Osteoblast (primary cell): ENCODE measurements around the gene LTB4R. TPM values are rescaled to one million over a fixed set of nuclear protein-coding genes. Genes with fewer than 3 reads are reported as not detected.

Source experiments
- DNase-seq: peaks from one replicate; pipeline ENCODE4 v3.0.0; 2011; ENCODE audit warnings: low spot score, mixed read lengths; ENCODE audit not compliant: insufficient read length; ENCODE audit errors: missing footprints
- H2AFZ ChIP-seq: 2 replicates; pipeline ENCODE4 v1.6.0; 2011; ENCODE audit warnings: mild to moderate bottlenecking, low read length
- H3K27ac ChIP-seq: 2 replicates; pipeline ENCODE4 v1.5.1; 2011; ENCODE audit warnings: mild to moderate bottlenecking, low read depth, low read length, moderate library complexity
- H3K27me3 ChIP-seq: 2 replicates; pipeline ENCODE4 v1.6.0; 2012; ENCODE audit warnings: mild to moderate bottlenecking, control low read depth, inconsistent platforms, low read length, moderate library complexity; ENCODE audit not compliant: insufficient read depth
- H3K36me3 ChIP-seq: 2 replicates; pipeline ENCODE4 v1.5.1; 2011; ENCODE audit warnings: mild to moderate bottlenecking, low read length, control low read depth, moderate library complexity; ENCODE audit not compliant: insufficient read depth
- H3K4me1 ChIP-seq: 2 replicates; pipeline ENCODE4 v1.5.1; 2011; ENCODE audit warnings: mild to moderate bottlenecking, low read length, control low read depth, moderate library complexity; ENCODE audit not compliant: insufficient read depth
- H3K4me2 ChIP-seq: 2 replicates; pipeline ENCODE4 v1.6.0; 2011; ENCODE audit warnings: mild to moderate bottlenecking, low read length; ENCODE audit not compliant: insufficient read depth
- H3K4me3 ChIP-seq: fragments of 200-600 bp; sonication (generic); 3 replicates; pipeline ENCODE4 v1.5.1; 2012; ENCODE audit warnings: mild to moderate bottlenecking, low read length, inconsistent platforms; ENCODE audit not compliant: insufficient read depth
- H3K79me2 ChIP-seq: 2 replicates; pipeline ENCODE4 v1.6.0; 2012; ENCODE audit warnings: mild to moderate bottlenecking, low read length, control low read depth, inconsistent platforms; ENCODE audit not compliant: insufficient read depth
- H3K9me3 ChIP-seq: 2 replicates; pipeline ENCODE4 v1.5.1; 2011; ENCODE audit warnings: low read depth, low read length, control low read depth
- H4K20me1 ChIP-seq: 2 replicates; pipeline ENCODE4 v1.6.0; 2012; ENCODE audit warnings: mild to moderate bottlenecking, low read length, control low read depth; ENCODE audit not compliant: insufficient read depth
- total RNA-seq: library from RNA; depleted of rRNA; stranded (reverse); fragments of >200 nt; gene quantifications from 2 replicates; pipeline ENCODE4 v1.2.3, GENCODE V29; 2012
- TF ChIP-seq, protein P1 (sequence below): IDR thresholded peaks from 2 replicates; pipeline ENCODE4 v1.5.1; 2011; ENCODE audit warnings: mild to moderate bottlenecking, low read depth, low read length, moderate library complexity; ENCODE audit errors: extremely low read depth

LTB4R gene
- total RNA-seq, 1 donor, result 1.8 TPM

DNA sequence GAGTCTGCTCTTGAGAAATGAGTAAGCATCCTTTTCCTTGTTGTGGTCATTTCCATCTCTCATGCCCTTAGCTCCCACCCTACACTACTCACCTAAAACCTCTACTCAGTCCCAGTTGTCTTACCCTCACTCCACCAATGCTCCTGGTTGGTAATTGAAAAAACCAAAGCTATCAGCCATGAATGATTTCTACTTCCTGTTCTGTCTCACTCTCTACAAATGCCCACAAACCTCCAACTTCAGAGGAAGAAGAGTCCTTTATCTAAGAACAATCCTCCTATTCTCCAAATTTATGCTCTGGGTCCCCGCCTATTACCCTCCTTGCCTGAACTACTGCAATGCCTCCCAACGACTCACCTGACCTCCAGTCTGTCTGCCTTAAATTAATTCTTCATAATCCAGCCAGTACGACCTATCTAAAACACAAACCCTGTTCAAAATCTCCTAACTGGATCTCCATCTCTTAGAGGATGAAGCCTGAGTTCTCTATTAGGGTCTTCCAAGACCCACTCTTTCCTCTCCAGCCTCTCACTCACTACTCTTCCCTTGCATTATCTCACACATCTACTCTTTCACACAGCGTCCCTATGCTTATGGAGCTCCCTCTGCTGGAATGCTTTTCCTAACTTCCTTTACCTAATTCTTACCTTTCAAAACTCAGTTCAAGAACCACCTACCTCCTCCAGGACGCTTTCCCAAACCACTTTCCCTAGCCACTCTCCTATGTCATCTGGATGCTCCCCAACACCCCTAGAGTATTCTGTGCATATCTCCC lies 13.9 kb upstream of the LTB4R start:
- Histone ChIP-seq H4K20me1 (peaks cover 2% of the 10 kb centered on the region), H2AFZ (no peak overlapping the region), H3K9me3 (no peaks in the 10 kb centered on the region), H3K79me2 (peaks cover 18% of the 10 kb centered on the region), H3K27ac (no peak overlapping the region), H3K4me1 (peaks cover 21% of the 10 kb centered on the region), H3K4me2 (no peak overlapping the region), H3K36me3 (peaks cover 32% of the 10 kb centered on the region), H3K27me3 (no peaks in the 10 kb centered on the region), H3K4me3 (no peak overlapping the region)
- peak; percentile 15 for DNase-seq
- TF ChIP-seq, protein P1, sequence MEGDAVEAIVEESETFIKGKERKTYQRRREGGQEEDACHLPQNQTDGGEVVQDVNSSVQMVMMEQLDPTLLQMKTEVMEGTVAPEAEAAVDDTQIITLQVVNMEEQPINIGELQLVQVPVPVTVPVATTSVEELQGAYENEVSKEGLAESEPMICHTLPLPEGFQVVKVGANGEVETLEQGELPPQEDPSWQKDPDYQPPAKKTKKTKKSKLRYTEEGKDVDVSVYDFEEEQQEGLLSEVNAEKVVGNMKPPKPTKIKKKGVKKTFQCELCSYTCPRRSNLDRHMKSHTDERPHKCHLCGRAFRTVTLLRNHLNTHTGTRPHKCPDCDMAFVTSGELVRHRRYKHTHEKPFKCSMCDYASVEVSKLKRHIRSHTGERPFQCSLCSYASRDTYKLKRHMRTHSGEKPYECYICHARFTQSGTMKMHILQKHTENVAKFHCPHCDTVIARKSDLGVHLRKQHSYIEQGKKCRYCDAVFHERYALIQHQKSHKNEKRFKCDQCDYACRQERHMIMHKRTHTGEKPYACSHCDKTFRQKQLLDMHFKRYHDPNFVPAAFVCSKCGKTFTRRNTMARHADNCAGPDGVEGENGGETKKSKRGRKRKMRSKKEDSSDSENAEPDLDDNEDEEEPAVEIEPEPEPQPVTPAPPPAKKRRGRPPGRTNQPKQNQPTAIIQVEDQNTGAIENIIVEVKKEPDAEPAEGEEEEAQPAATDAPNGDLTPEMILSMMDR, result peak; percentile 37

DNA sequence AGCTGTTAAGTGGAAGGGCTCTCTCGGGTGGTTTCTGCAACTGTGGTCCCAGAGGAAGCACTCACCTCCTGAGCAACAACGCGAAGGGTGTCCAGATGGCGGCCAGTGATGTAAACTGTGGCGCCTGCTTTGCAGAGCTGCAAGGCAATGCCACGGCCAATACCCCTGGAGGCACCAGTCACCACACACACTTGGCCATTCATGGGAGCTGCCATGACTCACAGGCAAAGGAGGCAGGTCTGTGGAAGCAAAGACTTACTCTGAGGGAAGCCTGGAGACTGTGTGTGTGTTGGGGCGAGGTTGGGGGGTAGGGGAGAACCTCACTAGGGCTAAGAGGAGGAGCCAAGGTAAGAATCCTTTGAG lies 12.4 kb upstream of the LTB4R start:
- H3K36me3 ChIP-seq, result peaks cover 42% of the 10 kb centered on the region
- H3K4me1 ChIP-seq, result peaks cover 21% of the 10 kb centered on the region
- peaks cover 2% of the 10 kb centered on the region for H4K20me1 ChIP-seq
- no peaks in the 10 kb centered on the region for H3K27me3 ChIP-seq
- peak overlapping the region; percentile 87 for H3K4me3 ChIP-seq
- peak; percentile 97 for DNase-seq
- peaks cover 18% of the 10 kb centered on the region for H3K79me2 ChIP-seq
- TF ChIP-seq, protein P1, result no peak
- peak overlapping the region; percentile 95 for H3K4me2 ChIP-seq
- H3K27ac ChIP-seq, result peak overlapping the region; percentile 76
- no peaks in the 10 kb centered on the region for H3K9me3 ChIP-seq
- H2AFZ ChIP-seq, result peak overlapping the region; percentile 93

DNA sequence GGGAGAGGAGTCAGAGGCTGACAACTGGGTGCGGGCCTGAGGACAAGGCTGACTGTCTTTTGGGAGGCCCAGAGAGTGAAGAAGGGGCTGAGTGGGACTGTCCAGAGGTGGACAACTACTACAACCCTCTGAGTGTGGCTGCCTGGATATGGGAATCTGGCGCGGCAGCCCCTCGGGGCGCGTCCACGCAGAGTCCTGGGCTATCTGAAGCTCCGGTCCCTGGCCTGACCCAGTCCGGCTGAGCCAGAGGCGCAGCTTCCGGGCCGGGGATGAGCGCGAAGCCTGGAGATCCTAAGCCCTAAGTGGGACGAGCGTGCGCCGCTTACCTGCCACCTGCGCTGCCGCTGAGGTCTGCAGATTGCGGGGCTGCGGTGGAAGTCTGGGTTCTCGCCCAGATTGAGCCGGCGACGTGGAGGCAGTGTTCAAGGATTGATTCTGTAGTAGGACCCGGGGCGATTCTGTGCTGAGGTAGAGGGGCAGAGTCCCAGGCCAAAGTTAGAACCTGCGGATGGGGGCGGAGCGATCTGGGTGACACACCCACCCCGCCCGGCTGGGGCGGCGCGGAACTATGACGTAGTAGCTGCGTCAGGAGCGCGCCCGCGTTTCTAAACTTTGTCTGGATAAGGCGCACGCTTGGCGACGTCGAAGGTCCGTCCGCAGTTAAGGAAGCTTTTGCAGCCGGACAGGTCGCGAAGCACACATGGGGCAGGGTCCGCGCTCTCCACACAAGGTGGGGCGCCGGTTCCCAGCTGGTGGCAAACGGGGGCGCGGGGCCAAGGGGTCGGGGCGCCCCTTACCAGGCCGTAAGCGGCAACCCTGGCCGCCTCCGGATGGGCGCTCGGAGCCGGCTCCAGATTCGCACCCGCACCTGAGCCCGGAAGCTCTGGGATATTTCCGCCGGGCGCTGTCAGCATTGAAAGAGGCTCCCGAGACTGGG lies 11.8 kb upstream of the LTB4R start, which contains the start of the genes DHRS1 and NOP9:
Gene DHRS1 (minus strand): TSS at position 526 of the 937 bp plus-strand sequence. CDS start 674 bp downstream, outside the sequence.
Gene NOP9 (plus strand): TSS at position 596 of the 937 bp plus-strand sequence. CDS start 105 bp downstream, at position 701.
- peak; percentile 99 for DNase-seq
- H2AFZ ChIP-seq, result peak within 1 kb of the TSS; percentile 93
- H3K27me3 ChIP-seq, result no peaks in the 10 kb centered on the region
- TF ChIP-seq, protein P1, result no peak
- no peaks in the 10 kb centered on the region for H3K9me3 ChIP-seq
- H3K27ac ChIP-seq, result peak within 1 kb of the TSS; percentile 76
- H3K36me3 ChIP-seq, result peaks cover 43% of the 10 kb centered on the region
- peaks cover 18% of the 10 kb centered on the region for H3K79me2 ChIP-seq
- H3K4me2 ChIP-seq, result peak within 1 kb of the TSS; percentile 95
- peak within 1 kb of the TSS; percentile 87 for H3K4me3 ChIP-seq
- peaks cover 2% of the 10 kb centered on the region for H4K20me1 ChIP-seq
- peaks cover 21% of the 10 kb centered on the region for H3K4me1 ChIP-seq
